PC-9 (cell line): ENCODE data around the gene NCOA3. TPM values are rescaled to one million over a fixed set of nuclear protein-coding genes. Genes with fewer than 3 reads are reported as not detected.

ENCODE experiments used
- BruUV-seq: library from RNA; stranded (reverse); fragments of 400-500 nt; replicated peaks from 2 replicates; lab custom pipeline; 2021; lab: Mats Ljungman, UMichigan
- CTCF ChIA-PET: fragments of 300-600 bp; sonication (Branson Sonifier 250); formaldehyde crosslinking; loops from one replicate; lab custom pipeline; 2022; ENCODE audit warnings: antibody characterized with exemption; lab: Charles Lee
- POLR2A ChIA-PET: fragments of 300-600 bp; sonication (Branson Sonifier 250); formaldehyde crosslinking; loops from one replicate; lab custom pipeline; 2022; ENCODE audit warnings: antibody characterized with exemption; ENCODE audit not compliant: unreplicated experiment; lab: Charles Lee
- DNase-seq, 2 experiments: peaks; one replicate each; pipeline versions ENCODE4 v3.0.0 to v3.0.0-alpha.2; 2015 to 2022; ENCODE audit warnings: mixed read lengths in 1 of 2
- H2AFZ ChIP-seq: fragments of 200-600 bp; sonication (generic); 2 replicates; pipeline ENCODE4 v1.8.1; 2017; ENCODE audit warnings: antibody characterized with exemption
- H3F3A ChIP-seq: fragments of 200-600 bp; sonication (generic); 2 replicates; pipeline ENCODE4 v1.8.1; 2017; ENCODE audit warnings: antibody characterized with exemption, mild to moderate bottlenecking, low read depth; ENCODE audit not compliant: insufficient read depth
- H3K27ac ChIP-seq: fragments of 200-600 bp; sonication (generic); 2 replicates; pipeline ENCODE4 v1.6.1; 2016; ENCODE audit warnings: mixed run types
- H3K27me3 ChIP-seq: fragments of 200-600 bp; sonication (generic); 2 replicates; pipeline ENCODE4 v1.6.1; 2016; ENCODE audit warnings: low read depth, mixed run types; ENCODE audit not compliant: insufficient read depth
- H3K36me3 ChIP-seq: fragments of 200-600 bp; sonication (generic); 2 replicates; pipeline ENCODE4 v1.6.1; 2016; ENCODE audit warnings: low read depth, mixed run types
- H3K4me1 ChIP-seq: fragments of 200-600 bp; sonication (generic); replicated peaks from 2 replicates; pipeline ENCODE4 v1.6.1; 2016; ENCODE audit warnings: mixed run types; ENCODE audit not compliant: insufficient read depth
- H3K4me2 ChIP-seq: fragments of 200-600 bp; sonication (generic); 2 replicates; pipeline ENCODE4 v1.6.1; 2017; ENCODE audit warnings: mixed run types
- H3K4me3 ChIP-seq: fragments of 200-600 bp; sonication (generic); 2 replicates; pipeline ENCODE4 v1.6.1; 2016; ENCODE audit warnings: mixed run types
- H3K79me2 ChIP-seq: fragments of 200-600 bp; sonication (generic); 2 replicates; pipeline ENCODE4 v1.6.1; 2017; ENCODE audit warnings: low read depth, mixed run types
- H3K9me2 ChIP-seq: fragments of 200-600 bp; sonication (generic); 2 replicates; pipeline ENCODE4 v1.8.1; 2017; ENCODE audit warnings: mild to moderate bottlenecking; ENCODE audit not compliant: insufficient read depth
- H3K9me3 ChIP-seq: fragments of 200-600 bp; sonication (generic); 2 replicates; pipeline ENCODE4 v1.8.1; 2016; ENCODE audit warnings: low read depth; ENCODE audit not compliant: insufficient read depth
- H4K20me1 ChIP-seq: fragments of 200-600 bp; sonication (generic); 2 replicates; pipeline ENCODE4 v1.8.1; 2017; ENCODE audit not compliant: insufficient read depth
- CTCF ChIP-seq: fragments of 200-600 bp; sonication (generic); conservative IDR thresholded peaks from 2 replicates; pipeline ENCODE4 v1.6.1; 2017; ENCODE audit warnings: mixed run types, antibody characterized with exemption, mild to moderate bottlenecking, moderate library complexity
- EZH2 ChIP-seq: fragments of 200-600 bp; sonication (generic); IDR thresholded peaks from 2 replicates; pipeline ENCODE4 v1.8.0; 2017; ENCODE audit warnings: antibody characterized with exemption, low read depth
- intact Hi-C: fragments of 100-400 bp; cut with micrococcal nuclease; formaldehyde crosslinking; loops from one replicate; pipeline ENCODE4 v1.10.0; 2022; ENCODE audit not compliant: unreplicated experiment
- total RNA-seq: library from RNA; stranded (reverse); gene quantifications from 2 replicates; pipeline ENCODE4 v1.2.3, GENCODE V29; 2021

Gene NCOA3
- total RNA-seq, 1 experiment from 2014 or later = 78.0 TPM

- no peak overlapping the region for H2AFZ ChIP-seq
- H3K4me2 ChIP-seq = peak overlapping the region; percentile 18; the same call in 1 of the 2 replicates
- no peak for TF ChIP-seq EZH2
- peak; percentile 30 to 82 for DNase-seq
- no peaks in the 10 kb centered on the region; the same call in 1 of the 2 replicates for H3K9me3 ChIP-seq
- intact Hi-C loops = loop anchor here (5.0 to 10.0 kb wide), 2 partner anchors 44 to 68 kb away; partner anchors contain the start of gene NCOA3
- H4K20me1 ChIP-seq = peaks cover 79% of the 10 kb centered on the region
- H3K79me2 ChIP-seq = peaks cover 98% of the 10 kb centered on the region
- peaks cover 18% of the 10 kb centered on the region for H3K36me3 ChIP-seq
- H3K9me2 ChIP-seq = no peaks in the 10 kb centered on the region
- peaks cover 81% of the 10 kb centered on the region for H3F3A ChIP-seq
- no peaks in the 10 kb centered on the region for H3K27me3 ChIP-seq
- peak overlapping the region; percentile 38 for H3K27ac ChIP-seq
- H3K4me3 ChIP-seq = no peak overlapping the region
- ChIA-PET CTCF (no interaction called here), POLR2A (no interaction called here)
- BruUV-seq = no TSS peak
- H3K4me1 ChIP-seq = peaks cover 37% of the 10 kb centered on the region
These were observed 44.7 kb downstream of the NCOA3 start for GRCh38 chr20:47546184-47547033.

- BruUV-seq = no TSS peak
These were observed 45.3 kb downstream of the NCOA3 start for GRCh38 chr20:47547034-47547387.

GRCh38 chr20:47549671-47550070, 48.0 kb downstream of the NCOA3 start:
- Histone ChIP-seq H3K9me3 (no peaks in the 10 kb centered on the region; the same call in 1 of the 2 replicates), H3K79me2 (peaks cover 88% of the 10 kb centered on the region), H3K27ac (0 out of 2 replicates have a peak overlapping the region, but pooled peaks have one; percentile 15), H3K4me1 (peaks cover 24% of the 10 kb centered on the region), H3K36me3 (peaks cover 16% of the 10 kb centered on the region), H3K4me3 (no peak overlapping the region), H3F3A (peaks cover 54% of the 10 kb centered on the region), H3K4me2 (no peak overlapping the region), H4K20me1 (peaks cover 67% of the 10 kb centered on the region), H3K9me2 (no peaks in the 10 kb centered on the region), H2AFZ (no peak overlapping the region), H3K27me3 (no peaks in the 10 kb centered on the region)
- ChIA-PET CTCF (no interaction called here), POLR2A (interaction anchor here (0.7 kb wide), 1 partner anchor 40 kb away, joined by 5 read pairs; no protein-coding TSS in a partner anchor)
- no TSS peak for BruUV-seq
- DNase-seq = no peak
- TF ChIP-seq EZH2 (no peak), CTCF (no peak)
- intact Hi-C loops = loop anchor here (5.0 to 10.0 kb wide), 2 partner anchors 47 to 65 kb away; partner anchors contain the start of gene NCOA3

More at GRCh38 chr20:47547034-47547387, 45.3 kb downstream of the NCOA3 start:
- H3K4me2 ChIP-seq = no peak overlapping the region
- DNase-seq = no peak
- peak overlapping the region; percentile 38; the same call in 1 of the 2 replicates for H3K27ac ChIP-seq
- peaks cover 79% of the 10 kb centered on the region for H4K20me1 ChIP-seq
- peaks cover 76% of the 10 kb centered on the region for H3F3A ChIP-seq
- peaks cover 34% of the 10 kb centered on the region for H3K4me1 ChIP-seq
- no peaks in the 10 kb centered on the region for H3K27me3 ChIP-seq
- ChIA-PET CTCF (no interaction called here), POLR2A (interaction anchor here (0.7 kb wide), 1 partner anchor 32 kb away, joined by 10 read pairs; no protein-coding TSS in a partner anchor)
- intact Hi-C loops = loop anchor here (5.0 to 10.0 kb wide), 2 partner anchors 45 to 68 kb away; partner anchors contain the start of gene NCOA3
- no peak overlapping the region for H3K4me3 ChIP-seq
- peaks cover 18% of the 10 kb centered on the region for H3K36me3 ChIP-seq
- H3K9me2 ChIP-seq = no peaks in the 10 kb centered on the region
- H3K9me3 ChIP-seq = no peaks in the 10 kb centered on the region; the same call in 1 of the 2 replicates
- H3K79me2 ChIP-seq = peaks cover 98% of the 10 kb centered on the region
- TF ChIP-seq CTCF = no peak
- no peak for TF ChIP-seq EZH2
- H2AFZ ChIP-seq = no peak overlapping the region
